GM19438 (cell line): ENCODE measurements around the gene BCL7C.

Experiments used
- ATAC-seq: cut with Tn5 transposase; IDR thresholded peaks from one replicate; pipeline ENCODE4 v1.9.1; 2021; ENCODE audit warnings: low read depth; ENCODE audit not compliant: unreplicated experiment

BCL7C gene

DNA sequence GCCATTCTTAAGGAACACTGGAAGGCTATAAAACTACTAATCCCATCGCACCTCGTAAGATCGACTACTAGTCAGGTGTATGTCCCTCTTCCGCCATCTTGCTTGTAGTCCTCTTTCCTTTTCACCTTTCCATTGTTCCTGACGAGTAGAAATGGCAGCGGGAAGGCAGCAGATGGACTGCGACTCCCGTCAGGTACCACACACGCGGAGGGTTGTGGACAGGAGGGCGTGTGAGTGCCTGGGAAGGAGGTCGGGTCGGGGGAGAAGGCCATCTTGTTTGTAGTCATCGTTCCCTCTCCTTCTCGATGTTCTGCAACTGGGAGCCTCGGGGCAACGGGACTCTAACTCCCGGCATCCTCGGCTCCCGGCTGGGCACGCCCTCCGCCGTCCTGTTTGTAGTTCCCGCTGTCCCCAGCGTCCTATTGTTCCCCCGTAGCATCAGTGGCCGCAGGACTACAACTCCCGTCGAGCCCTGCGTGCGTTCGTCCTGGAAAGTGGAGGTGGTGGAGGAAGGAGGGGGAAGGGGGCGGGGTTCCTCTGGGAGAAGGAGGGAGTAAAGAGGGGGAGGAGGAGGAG is 29.2 kb upstream of the BCL7C start:
- ATAC-seq = peak; percentile 68

DNA sequence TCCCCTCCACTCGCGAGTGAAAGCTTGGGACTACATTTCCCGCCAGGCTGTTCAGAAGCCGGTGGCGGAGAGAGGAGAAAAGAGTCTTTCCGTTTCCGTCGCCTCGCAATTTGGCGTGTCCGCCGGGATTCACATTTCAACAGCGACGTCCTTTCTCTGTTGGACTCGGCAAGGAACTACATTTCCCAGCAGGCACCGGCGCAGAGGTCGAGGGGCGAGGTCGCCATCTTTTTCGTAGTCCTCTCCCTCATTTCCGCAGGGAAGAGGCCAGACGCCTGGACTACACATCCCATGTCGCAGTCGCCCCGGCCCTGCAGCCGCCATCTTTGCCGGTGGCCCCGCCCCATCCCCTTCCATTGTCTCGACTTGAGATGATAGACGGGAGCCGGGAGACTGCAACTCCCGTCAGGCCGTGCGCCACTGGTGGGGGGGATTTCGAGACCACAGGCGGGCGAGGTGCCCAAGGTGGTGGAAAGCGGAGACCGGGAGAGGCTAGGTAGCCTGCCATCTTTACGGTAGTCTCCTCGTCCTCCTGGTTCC is 28.6 kb upstream of the BCL7C start:
- ATAC-seq = peak; percentile 69

DNA sequence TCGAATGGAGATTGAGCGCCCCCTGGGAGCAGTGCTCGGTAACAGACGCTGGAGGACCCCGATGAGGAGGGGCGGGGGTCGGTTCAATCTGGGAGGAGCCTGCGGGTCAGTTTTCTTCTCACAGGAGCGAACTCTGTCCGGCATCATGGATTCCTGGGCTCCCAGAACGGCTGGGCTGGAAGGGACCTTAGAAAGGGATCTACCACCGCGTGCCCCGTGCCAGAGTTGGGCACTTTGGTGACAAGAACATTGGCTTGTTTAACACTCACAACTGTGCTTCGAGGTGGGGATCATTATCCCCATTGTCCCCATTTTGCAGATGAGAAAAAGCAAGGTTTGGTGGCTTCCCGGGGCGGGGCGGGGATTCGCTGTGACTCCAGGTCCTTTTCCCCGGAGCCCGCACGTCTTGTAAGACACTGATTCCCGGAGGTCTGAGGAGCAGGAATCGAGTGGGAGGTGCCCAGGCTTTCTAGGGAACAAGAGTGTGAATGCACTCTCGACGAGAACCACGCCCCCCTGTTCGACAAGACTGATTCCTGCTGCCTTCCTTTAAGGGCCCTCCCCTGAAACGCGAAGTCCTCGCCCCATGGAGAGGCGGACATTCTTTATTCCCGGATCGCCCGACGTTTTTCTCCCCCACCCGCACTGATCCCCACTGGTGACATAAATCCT is 28.0 kb upstream of the BCL7C start:
- ATAC-seq = no peak

DNA sequence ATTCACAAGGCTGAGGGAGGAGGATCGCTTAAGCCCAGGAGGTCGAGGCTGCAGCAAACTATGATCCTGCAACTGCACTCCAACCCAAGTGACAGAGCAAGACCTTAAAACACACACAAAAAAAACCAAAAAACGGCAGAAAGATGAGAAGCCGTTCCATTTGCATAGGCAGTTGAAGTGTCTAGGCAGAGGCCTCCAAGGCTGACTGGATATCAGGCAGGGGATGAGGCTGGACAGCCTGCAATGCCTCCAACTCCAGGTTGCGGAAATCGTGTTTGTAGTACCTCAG is 27.5 kb upstream of the BCL7C start:
- ATAC-seq = no peak

DNA sequence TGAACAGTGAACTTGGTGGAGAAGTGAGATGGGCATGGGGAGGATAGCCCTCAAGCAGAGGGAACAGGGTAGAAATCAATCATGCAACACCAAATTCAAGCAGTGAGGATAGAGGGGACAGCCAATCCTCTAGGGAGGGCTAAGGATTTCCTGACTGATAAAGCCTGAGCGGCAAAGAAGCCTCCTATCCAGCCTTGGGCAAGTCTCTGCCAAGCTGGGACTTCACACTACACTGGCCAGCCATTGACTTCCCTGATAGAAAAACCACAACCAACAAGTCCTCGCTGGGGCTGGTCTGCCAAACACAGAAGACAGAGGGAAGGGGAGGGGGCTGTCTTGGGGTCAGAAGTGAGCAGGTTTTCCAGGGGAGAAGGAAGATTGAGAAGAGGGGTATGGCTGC is 27.0 kb upstream of the BCL7C start:
- no peak for ATAC-seq

DNA sequence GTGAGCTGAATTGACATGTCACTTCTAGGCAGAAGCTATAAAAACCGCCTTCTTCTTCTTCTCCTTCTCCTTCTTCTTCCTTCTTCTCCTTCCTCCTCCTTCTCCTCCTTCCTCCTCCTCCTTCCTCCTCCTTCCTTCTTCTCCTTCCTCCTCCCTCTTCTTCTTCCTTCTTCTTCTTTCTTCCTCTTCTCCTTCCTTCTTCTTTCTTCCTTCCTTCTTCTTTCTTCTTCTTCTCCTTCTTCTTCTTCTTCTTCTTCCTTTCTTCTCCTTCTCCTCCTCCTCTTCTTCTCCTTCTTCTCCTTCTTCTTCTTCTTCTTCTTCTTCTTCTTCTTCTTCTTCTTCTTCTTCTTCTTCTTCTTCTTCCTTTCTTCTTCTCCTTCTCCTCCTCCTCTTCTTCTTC is 24.7 kb upstream of the BCL7C start:
- ATAC-seq = no peak

DNA sequence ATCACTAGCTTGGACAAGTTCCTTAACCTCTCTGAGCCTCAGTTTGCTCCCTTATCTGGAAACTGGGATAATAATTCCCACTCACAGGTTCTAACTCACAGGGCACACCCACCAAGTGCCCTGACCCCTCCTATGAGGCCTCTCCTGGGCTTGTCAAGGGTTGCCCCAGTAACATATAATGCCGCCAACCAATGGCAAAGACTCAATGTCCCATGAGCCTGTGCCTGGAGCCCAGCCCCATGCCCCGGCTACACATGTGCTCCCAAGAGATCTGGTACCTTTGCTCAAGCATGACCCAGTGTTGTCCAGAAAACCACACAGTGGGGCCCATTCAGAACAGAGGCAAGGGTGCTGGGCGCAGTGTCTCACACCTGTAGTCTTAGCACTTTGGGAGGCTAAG is 21.0 kb upstream of the BCL7C start:
- ATAC-seq = no peak

DNA sequence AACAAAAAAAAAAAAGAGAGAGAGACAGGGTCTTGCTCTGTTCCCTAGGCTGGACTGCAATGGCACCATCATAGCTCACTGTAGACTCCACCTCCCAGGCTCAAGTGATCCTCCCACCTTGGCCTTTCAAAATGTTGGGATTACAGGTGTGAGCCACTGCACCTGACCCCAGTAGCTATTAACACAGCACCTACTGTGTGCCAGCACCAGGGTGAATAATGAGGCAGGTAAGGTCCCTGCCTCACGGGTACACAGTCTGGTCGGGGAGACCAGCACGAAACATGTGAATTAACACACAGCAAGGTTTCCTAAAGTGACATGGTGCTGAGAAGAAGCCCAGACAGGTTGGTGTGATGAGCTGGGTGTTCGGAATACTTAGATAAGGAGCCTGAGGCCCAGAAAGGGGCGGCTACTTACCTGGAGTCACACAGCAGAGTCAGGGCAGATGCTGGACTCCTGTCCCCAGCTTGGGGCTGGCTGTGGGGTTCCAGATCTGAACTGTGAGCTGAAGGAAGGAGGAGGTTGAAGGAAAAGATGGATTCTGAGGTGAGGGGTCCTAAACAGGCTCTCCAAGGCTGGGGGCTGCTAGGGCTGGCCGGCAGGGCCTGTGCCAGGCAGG is 19.0 kb upstream of the BCL7C start:
- ATAC-seq = no peak

DNA sequence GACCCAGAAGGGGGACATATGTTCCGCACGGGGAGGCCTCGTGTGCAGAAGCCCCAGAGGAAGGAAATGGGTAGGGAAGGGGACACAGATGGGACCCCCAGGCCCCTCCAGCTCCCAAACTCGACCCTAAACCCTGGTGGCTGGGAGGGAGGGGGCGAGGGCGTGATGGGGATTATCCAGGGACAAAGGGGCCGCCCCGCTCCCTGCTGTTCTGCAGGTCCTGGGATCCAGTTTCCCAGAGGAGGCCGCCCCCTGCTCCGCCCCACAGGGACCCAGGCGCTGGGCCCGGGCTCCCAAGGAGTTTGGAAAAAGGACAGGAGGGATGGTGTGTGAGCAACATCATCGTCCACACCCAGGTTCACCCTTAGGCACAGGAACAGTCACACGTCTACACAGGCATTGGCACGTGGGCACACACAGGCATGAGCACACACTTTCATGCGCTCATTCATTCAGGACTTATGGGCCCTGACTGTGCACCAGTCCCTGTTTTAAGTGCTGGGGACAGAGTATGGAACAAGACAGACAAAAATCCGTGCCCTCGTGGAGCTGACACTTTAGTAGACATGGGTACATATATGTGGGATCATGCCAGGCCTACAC is 16.7 kb upstream of the BCL7C start:
- no peak for ATAC-seq

DNA sequence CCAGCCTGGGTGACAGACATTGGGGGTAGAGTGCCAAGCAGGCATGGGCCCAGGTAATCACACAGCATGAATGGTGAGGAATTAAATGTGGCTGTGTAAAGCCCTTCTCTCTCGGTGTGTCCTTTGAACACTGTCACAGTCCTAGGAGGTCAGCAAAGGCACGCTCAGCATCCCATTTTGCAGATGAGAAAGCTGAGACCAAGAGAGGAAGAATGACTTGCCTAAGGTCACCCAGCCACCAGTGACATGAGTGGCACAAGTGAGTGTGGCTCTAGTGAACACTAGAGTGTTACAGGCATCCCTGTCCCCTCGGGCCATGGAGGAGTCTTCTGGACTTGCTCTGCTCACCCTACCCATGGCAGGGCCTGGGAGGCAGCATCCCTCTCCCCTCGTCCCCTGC is 13.2 kb upstream of the BCL7C start:
- no peak for ATAC-seq

DNA sequence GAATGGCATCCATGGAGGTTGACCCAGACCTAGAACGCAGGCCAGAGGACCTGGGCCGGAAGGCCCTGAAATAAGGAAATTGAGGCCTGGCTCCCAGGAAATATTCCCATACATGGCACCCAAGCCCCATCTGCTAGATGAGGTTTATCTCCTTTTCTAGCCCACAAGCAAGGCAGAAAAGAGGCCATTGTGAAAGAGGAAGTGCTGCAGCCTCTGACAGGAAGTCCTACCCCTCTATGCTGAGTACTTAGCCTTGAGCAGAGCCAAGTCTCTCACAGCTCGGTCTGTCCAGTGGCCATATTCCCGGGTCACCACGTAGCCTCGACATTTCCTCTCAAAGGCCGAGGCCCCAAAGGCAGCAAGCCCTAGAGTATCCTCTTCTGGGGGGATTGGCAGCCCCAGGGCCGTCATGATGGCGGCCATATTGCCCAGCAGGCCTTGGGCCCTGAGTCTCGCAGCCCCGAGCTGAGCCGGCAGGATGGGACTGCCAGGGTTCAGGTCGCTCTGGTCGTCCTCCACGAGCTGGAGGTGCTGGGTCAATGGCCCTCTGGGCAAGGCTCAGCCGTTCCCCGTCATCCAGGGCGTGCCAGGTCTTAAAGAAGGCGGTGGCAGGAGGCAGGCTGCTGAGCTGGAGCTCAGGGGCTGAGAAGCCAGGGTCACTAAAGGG is 10.4 kb upstream of the BCL7C start:
- no peak for ATAC-seq

DNA sequence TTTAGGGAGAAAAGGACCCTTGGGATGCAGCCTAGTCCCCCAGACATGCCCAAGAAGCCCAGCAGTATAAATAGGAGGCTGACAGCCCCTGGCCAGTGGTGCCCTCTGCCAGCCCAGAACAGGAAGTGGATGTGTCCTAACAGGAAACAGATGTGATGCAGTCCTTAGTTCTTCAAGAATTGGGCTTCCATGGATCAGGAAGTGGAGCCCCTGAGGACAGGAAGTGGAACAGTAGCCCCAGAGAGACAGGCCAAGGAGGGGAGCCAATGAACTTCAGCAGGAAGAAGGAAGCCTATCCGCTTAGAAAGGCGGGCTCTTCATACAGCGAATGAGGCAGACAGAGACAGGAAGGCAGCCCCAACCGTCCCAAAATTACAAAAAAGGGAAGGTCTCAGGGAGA is 9.7 kb upstream of the BCL7C start:
- no peak for ATAC-seq

DNA sequence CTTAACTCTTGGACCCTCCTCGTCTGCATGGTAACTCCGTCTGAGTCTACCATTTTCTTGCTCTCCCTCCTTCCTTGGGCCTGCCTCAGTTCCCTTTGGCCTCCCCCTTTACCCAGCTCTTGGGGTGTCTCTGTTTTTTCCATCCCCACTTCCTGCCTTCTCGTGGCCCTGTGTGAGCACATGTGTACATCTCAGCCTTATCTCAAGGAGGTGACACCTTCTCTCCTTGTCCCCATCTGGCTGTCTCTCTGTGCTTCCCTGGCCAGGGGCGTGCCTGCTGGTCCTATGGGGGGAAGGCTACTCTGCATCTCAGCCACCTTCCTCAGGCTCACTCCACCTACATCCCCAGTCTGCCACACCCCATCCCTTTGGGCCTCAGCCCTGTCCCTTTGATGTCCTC is 9.1 kb upstream of the BCL7C start:
- no peak for ATAC-seq

DNA sequence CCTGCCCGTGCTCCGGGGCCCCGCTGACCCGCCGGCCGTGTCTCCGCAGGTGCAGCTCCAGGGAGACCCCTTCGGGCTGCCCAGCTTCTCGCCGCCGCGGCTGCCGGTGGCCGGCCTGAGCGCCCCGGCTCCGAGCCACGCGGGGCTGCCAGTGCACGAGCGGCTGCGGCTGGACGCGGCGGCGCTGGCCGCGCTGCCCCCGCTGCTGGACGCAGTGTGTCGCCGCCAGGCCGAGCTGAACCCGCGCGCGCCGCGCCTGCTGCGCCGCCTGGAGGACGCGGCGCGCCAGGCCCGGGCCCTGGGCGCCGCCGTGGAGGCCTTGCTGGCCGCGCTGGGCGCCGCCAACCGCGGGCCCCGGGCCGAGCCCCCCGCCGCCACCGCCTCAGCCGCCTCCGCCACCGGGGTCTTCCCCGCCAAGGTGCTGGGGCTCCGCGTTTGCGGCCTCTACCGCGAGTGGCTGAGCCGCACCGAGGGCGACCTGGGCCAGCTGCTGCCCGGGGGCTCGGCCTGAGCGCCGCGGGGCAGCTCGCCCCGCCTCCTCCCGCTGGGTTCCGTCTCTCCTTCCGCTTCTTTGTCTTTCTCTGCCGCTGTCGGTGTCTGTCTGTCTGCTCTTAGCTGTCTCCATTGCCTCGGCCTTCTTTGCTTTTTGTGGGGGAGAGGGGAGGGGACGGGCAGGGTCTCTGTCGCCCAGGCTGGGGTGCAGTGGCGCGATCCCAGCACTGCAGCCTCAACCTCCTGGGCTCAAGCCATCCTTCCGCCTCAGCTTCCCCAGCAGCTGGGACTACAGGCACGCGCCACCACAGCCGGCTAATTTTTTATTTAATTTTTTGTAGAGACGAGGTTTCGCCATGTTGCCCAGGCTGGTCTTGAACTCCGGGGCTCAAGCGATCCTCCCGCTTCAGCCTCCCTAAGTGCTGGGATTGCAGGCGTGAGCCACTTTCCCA is 8.4 kb upstream of the BCL7C start:
- no peak for ATAC-seq

DNA sequence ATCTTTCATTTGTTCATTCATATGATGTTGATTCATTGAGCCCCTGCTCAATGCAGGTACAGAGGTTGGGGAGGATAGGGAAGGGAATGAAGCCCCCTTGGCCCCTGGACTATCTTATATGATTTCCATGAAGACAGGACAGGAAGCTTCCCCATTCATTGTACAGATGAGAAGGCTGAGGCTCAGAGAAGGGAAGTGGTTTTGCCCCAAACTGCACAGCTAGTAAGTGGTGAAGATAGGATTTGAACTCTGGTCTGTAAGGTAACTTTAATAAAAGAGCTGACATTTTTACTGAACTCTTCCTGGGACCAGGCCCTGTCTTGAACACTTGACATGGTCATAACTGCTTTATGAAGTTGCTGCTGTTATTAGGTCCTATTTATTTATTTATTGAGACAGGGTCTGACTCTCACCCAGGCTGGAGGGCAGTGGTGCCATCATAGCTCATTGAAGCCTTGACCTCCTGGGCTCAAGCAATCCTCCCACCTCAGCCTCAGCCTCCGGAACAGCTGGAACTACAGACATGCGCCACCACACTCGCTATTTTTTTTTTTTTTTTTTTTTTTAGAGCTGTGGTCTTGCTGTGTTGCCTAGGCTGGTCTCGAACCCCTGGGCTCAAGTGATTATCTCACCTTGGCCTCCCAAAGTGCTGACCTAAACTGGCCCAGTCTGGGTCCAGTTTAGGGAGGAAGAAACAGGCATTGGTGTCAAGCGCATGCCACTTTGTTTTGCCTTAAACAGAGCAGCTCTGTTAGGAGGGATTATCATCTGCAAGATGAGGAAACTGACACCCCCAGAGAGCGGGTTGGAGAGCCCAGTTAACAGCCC is 7.5 kb upstream of the BCL7C start:
- no peak for ATAC-seq

DNA sequence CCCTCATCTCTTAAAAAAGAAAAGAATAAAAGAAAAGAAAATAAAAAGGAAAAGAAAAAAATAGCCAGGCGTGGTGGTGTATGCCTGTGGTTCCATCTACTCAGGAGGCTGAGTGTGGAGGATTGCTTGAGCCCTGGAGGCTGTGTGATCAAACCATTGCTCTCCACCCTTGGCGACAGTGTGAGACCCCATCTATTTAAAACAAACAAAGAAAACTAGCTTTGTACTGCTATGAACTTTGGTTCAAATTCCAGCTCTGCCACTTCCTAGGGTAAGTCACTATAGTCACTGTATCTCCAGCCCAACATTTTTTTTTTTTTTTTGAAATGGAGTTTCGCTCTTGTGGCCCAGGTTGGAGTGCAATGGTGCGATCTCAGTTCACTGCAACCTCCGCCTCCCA is 6.7 kb upstream of the BCL7C start:
- ATAC-seq = no peak

DNA sequence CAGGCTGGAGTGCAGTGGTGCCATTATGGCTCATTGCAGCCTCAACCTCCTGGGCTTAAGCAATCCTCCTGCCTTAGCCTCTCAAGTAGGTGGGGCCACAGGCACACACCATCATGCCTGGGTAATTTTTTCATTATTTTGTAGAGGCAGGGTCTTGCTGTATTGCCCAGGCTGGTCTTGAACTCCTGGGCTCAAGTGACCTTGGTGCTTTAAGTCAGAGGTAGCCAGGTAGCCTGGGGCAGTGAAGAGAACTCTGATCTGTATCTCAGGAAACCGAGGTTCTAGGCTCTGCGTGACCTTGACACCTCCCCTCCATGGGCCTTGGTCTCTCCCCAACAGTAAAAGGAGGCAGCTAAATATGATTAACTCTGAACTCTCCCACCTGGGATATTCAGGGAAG is 5.9 kb upstream of the BCL7C start:
- no peak for ATAC-seq

DNA sequence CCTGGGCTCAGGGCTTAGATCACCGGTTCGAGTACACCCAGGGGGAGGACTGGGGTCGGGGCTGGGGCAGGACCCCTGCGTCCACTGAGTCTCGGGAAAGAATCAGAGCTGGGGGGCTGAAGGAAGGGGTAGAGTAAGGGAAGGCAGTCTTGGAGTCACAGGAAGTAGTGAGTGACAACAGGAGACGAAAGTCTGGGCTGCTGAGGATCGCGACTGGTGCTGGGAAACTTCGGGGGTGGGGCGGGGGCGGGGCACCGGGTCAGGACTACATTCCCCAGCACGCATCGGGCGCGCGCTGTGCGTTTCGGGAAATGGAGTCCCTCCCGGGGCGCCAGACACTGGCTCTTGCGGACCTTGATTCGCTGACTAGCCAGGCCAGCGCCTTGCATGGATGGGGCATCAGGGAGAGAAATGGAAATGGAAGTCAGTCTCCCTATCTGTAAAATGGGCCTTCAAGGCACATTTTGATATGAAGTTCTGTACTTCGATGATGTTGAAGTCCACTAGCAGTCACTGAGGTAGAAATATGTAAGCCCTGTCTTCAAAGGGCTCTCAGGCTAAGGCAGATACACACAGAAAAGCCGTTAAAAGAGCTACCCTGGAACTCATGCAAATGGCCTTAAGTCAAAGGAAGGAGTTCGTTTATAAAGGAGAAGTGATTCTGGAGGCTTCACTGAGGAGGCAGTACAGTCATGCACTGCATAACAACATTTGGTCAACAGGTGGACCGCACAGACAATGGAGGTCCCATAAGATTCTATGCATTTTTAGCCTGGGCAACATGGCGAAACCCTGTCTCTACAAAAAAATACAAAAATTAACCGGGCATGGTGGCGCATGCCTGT is 3.2 kb upstream of the BCL7C start:
- peak; percentile 33 for ATAC-seq
